T-helper 1 cell (primary cell): Measurements from ENCODE around the gene LBP.
"Not testable (repeated sequence)": the region's sequence is repeated elsewhere in the genome, so short reads cannot be mapped to it uniquely, and the experiment has no call there.

ENCODE experiments used
- DNase-seq, 5 donors: peaks; one replicate each; pipeline ENCODE4 v3.0.0-alpha.2; 2012 to 2020

Gene LBP

DNA sequence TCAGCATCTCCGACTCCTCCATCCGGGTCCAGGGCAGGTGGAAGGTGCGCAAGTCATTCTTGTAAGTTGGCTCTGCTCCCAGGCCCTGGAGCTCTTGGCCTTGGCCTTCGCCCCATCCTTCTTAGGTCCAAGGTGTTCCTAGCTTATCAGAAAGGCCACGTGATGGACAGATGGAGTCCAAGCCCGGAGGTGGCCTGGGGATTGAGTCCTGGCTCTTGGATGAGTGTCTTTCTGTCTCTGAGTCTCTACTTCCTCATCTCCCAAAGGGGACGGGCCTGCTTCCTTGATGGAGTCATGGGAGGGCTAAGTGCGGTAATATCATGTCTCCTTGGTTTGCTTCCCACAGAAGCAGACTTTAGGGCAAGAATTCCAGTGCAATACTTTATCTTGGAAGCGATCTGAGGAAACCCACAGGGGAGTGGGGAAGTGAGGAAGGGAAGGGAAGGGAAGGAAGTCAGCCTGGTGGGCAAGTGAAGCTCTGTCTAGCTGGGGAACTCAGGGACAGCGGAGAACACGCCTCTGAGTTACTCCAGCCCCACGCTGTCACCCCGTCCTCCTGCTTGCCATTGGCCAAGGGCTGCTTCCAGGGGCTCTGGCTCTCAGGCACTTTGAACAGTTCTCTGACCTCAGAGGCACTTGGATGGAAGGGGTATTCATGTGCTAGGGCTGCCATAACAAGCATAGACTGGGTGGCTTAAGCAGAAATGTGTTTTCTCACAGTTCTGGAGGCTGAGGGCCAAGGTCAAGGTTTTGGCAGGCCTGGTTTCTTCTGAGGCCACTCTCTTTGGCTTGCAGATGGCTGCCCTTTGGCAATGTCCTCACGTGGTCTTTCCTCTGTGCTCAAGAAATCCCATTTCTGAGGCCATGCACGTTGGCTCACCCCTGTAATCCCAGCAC lies 4.8 kb downstream of the LBP start:
- no peak for DNase-seq

DNA sequence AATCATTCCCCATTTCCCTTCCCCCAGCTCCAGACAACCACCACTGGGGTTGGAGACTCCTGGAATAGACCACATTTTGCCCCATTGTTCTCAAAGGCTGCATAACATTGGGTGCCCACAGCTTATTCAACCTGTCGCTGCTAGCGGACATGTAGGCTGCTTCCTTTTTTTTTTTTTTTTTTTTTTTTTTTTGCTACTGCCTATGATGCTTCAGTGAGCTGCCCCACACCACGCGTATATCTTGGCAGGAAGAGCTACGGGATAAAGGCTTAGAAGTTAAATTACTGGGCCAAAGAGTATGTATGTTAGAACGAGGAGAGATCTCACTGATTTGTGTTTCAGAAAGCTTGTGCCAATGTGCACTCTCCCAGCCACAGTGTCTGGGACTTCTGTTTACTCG lies 7.0 kb downstream of the LBP start:
- DNase-seq = no peak

DNA sequence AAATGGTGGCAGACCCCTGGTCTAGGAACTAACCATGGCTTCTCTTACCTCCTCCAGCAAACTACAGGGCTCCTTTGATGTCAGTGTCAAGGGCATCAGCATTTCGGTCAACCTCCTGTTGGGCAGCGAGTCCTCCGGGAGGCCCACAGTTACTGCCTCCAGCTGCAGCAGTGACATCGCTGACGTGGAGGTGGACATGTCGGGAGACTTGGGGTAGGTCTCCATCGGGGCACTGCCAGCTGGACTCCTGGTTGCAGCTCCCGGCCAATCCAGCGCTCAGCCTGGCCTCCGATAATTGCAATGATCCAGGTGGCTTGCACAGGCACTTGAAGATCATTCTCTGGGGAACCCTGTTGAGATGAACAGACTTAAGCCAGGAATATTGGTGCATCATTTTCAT lies 7.9 kb downstream of the LBP start:
- no peak for DNase-seq

DNA sequence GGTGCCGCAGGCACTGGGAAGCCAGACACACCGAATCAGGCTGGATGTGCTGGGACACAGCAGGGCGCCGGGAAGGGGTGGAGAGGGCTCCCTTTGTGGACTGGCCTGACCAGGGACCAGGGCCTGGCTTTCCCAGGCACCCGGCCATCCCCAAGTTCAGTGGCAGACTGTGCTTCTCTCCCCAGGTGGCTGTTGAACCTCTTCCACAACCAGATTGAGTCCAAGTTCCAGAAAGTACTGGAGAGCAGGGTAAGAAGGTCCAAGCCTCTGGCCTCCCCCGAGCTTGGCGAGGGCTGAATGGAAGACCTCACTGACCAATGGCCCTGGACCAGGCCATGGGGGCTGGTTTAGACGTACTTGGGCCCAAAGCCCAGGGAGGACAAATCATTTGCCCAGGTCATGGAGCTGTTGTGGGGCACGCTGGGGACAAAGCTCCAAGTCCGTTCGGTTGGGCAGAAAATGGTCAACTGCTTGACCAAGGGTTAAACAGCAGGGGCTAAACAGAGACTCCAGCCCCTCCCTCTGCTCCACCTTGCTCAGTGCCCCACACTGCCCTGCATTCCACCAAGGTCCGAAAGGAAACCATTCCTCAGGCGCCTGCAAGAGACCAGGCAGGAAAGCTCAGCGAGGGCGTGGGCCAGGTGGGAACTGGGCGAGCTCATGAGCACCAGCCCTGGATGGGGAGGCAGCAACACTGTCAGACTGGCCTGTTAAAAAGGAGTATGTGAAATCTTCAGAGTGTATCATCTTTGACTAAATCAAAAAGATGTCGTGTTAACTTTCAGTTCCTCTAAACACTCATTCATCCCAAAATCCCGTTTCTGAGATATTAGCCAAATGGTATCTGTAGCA lies 9.1 kb downstream of the LBP start:
- DNase-seq = no peak

DNA sequence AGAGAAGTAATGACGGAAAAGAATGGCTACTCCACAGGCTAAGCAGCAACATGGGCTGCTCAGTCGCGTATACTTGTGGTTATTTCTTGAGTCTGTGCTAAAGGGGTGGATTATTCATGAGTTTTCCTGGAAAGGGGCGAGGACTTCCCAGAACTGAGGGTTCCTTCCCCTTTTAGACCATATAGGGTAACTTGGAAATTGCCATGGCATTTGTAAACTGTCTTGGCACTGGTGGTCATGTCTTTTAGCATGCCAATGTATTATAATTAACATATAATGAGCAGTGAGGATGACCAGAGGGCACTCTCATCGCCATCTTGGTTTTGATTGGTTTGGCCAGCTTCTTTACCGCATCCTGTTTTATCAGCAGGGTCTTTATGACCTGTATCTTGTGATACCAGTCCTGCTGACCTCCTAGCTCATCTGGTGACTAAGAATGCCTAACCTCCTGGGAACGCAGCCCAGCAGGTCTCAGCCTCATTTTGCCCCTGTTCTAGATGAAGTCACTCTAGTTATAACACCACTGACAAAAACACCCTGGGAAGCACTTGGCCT lies 11.4 kb downstream of the LBP start:
- DNase-seq = no peak

DNA sequence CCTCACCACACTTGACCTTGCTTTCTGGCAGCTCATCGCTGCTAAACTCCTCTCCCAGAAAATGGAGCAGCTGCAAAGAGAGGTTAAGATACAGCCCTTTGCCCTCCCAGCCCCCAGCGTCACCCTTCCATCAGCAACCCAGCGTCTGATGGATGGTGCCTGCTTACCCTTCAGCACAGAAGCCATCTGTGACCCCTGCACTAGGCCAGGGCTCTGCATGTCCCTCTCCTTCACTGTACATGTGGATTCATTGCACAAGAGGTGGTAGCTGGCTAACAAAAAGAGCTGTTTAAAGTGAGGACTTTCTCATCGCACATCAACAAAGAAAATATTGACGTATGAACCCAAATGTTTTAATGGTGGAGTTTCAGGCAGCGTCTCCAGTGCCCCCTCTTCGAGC lies 12.3 kb downstream of the LBP start:
- DNase-seq = no peak

DNA sequence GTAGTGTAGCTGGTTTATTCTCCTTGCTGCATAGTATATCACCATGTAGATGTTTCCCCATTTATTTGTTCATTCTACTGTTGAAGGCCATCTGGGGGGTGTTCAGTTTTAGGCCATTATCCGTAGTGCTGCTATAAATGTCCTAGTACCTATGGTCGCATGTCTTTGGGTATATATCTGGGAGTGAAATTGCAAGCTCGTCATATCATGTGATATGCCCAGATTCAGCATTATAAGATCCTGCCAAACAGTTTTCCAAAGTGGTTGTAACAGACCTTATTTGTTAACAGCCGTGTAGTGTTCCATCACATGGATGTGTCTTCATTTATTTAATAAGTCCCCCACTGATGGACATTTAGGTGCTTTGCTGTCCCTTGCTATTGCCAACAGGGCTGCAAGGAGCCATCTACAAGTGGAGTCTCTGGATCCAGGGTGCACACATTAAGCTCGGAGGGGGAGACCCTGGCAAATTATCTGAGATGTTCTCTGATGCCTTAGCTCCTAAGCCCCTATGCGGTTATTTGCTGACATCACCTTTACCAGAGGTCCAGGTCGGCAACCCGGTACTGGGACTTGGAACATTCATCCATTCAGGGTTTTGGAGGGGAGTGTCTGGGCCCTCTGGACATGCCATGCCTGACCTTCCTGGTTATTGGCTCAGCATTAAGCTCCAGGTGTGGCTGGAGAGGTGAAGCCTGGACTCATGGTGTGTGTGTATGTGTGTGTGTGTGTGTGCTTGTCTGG lies 16.9 kb downstream of the LBP start:
- DNase-seq = no peak

DNA sequence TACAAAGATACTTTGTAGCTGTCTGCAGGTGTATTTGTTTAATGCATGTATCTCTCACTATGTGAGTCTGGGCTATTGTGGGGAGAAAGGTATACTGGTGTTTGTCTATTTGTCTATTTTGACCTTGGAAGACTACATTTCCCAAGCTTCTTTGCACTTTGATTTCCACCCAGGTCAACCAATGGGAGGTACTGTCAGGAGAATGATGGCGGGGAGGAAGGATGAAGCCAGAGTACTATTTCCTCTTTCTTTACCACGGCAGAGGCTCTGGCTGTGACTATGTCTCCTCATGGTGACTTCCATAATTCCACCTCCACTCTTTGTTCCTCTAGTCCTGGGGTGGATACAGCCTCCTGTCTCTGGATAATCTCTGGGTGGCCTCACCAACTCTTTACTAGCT lies 23.1 kb downstream of the LBP start:
- no peak for DNase-seq

DNA sequence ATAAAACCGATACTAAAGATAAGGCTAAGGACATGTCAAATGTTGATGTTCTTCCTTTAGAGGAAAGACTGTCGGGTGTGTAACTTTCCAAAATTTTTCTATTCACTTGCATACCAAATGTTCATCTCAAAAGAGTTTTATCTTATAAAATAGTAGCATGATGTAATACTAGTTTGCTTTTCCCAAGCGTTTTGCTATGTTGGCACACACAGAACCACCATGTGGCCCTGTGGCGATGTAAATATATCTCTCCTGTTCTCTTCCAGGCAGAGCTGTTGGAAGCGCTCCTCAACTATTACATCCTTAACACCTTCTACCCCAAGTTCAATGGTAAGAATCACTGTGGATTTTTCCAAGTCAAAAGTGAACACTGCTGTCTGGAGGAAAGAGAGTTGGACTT lies 26.5 kb downstream of the LBP start:
- no peak for DNase-seq

DNA sequence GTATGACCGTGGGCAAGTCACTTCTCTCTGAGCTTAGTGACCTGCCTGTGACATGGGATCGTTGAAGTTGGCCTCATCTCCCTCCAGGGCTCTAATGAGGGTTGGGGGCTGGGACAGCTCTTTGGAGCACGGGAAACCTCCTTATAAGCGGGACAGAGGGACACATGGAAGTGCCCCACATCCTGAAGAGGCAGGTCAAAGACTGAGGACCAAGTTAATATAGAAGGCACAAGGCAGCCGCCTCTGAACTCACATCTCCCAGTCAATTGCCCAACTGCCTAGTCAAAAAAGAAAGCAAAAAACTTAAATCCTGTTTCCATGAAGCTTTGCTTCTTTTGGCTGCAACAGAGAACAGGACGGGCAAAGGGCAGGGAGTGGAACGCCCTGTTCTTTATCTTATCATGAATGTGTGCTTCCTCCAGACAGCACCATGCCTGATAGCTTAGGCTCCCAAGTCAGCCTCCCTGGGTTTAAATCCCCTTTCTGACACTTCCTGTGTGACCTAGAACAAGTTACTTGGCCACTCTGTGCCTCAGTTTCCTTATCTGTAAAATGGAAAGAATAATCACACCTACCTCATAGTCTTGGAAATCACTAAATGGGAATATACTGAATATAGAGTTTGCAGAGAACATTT lies 27.1 kb downstream of the LBP start:
- DNase-seq = no peak

DNA sequence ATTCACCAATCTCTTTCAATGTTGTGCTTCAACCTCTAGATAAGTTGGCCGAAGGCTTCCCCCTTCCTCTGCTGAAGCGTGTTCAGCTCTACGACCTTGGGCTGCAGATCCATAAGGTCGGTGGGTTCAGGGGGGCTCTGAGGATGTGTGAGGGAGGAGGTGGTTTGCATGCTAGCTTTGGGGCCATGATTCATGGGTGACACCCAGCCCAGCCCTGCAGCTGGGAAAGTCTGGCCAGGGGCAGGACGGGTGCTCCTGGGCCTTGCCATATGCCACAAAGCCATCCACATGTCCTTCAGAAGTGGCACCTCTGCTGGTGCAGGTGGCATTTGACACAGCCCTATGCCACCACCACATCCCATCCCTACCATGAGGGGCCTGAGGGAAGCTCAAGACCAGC lies 27.6 kb downstream of the LBP start:
- no peak for DNase-seq

DNA sequence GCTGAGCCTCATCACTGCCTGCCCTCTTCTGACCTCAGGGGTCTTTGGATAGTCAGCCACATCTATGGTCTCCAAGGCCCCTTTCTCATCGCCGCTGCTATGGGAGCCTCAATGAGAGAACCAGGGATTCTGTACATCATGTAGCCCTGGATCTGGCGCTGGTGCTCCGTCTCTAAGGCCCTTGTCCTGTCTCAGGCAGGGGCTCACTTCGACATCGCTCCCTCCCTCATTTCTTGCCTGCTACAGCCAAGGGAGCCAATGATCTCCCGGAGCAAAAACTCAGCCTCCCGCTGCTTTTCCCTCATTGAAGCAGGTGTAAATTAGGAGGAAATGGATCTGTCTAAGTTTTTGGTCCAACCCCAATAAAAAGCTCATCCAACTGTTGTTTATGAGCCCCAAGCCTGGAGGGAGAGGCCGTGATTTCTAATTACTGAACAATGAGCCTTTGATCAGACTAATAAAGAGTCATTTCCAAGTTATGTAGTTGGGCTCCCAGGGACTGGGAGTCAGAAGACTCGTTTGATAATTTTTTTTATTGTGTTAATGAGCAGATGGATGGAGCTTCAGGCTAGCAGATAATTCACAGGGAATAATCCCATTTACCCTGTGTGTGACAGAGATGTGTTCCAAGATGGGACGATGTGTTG lies 30.9 kb downstream of the LBP start:
- DNase-seq = no peak

DNA sequence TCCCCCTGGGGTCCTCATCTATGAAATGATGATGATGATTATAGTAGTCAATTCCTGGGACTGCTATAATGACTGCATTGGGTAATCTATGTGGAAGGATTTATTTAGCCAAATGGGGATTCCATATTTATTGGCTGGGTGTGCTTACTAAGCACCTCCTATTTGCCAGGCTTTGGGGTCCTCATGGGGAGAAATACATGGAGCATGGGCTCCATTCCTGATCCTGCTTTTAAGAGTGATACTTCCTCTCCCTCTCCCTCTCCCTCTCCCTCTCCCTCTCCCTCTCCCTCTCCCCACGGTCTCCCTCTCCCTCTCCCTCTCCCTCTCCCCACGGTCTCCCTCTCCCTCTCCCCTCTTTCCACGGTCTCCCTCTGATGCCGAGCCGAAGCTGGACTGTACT lies 31.6 kb downstream of the LBP start:
- DNase-seq = not testable (repeated sequence)

DNA sequence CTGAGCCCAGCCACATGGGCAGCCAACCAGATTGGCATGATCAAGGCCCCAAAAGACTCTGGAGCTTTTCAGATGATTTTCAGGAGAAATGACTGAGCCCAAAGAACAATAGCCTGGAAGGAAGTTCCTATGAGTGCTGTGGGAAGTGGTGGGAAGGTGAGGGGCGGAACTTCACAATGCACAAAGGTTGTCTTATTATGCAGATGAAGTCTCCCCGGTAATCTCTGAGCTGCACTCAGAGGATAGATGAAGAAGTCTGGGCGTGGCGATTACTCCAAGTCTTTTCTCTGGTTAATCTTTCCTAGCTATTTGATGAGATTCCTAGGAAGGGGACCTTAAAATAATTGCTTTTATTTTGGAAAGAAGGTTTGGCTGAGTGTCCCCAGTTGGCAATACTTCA lies 36.9 kb downstream of the LBP start:
- DNase-seq = no peak

DNA sequence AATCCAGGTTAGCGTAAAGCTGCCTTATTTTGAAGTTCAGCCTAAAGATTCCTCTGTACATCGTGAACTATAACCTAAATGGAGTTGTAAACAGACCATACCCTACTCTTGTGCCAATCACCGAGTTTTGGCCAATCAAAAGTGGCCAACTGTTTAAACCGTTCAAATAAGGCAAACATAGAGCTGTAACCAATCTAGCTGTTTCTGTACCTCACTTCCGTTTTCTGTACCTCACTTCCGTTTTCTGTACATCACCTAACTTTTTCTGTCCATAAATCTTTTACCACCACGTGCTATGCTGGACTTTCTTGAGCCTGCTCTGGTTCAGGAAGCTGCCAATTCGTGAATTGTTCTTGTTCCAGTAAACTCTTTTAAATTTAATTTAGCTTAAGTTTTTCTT lies 39.7 kb downstream of the LBP start:
- DNase-seq = no peak

DNA sequence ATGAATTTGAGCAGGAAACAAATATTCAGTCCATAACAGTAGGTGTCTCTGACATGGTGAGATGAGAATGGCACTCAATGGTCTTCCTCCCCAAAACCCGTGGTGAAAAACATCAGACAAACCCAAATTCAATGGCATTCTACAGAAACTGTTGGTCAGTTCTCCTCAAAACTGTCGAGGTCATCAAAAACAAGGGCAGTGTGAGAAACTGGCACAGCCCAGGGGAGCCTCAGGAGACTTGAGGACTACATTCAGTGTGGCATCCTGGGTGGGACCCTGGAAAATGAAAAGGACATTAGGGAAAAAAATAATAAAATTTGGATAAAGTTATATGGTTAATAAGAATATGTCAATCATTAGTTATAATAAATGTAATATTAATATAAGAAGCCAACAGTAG lies 40.6 kb downstream of the LBP start:
- DNase-seq = no peak

DNA sequence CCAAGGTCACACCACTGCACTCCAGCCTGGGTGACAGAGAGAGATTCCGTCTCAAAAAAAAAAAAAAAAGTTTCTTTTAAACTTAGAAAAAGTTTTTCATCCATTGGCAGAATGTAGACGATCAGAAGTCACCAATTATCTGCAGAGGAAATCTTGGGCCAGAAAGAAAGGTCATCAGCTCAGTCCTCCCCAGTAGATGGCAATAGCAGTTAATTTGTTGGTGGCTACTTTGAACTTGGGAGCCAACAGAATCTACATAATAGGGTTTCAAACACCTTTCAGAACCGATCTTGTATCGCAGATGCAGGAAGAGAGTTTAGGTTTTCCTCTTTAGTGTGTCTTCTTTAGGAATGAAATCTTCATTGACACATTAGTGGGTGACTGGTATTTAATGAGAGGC lies 41.7 kb downstream of the LBP start:
- no peak for DNase-seq

DNA sequence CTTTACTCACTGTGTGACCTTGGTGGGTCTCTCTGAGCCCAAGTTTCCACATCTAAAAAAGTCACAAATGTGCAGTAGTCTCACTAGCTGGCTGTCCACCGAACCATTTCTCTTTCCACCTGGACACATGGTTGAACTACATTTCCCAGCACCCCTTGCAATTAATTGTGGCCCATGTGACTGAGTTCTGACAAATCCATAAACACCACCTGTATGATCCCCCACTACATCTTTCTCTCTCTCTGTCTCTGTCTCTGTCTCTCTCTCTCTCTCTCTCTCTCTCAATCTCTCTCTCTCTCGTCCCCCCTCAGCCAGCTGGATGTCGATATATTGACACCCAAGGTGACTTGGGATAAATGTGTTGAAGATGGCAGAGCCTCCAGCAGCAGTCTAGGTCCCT lies 46.1 kb downstream of the LBP start:
- no peak for DNase-seq

DNA sequence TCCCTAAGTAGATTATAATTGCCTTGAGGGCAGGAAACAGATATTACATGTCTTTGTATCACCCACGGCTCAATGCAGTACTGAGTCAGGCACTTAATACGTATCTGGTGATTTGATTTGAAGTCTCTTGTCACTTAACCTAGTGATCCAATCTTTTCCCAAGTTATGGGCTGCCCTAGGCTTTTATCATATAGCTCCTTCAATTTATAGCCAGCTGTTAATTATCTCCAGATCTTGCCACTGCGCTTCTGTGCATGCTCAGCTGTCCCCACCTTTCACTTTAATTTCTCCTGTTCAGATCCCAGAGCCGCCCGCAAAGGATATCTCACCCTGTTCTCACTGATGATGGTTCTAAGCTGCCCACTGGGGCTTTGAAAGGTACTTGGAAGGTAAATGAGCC lies 47.0 kb downstream of the LBP start:
- DNase-seq = no peak

DNA sequence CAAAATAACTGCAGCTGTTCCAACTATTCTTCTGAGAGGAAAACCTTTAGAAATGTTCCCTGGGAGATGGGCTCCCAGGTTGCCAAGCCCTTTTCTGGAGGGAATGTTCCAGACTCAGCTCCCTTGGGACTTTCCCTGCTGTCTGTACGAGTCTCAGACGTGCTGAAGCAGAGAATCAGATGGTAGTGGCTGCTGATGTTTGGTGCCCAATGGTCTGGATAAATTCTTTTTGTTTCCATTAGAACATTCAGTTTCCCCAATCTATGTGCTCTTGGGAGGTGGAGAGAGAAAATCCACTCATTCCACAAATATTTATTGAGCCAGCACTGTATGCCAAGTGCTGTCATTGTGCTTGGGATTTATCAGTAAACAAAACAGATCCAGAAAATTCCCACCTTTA lies 48.9 kb downstream of the LBP start:
- DNase-seq = no peak

DNA sequence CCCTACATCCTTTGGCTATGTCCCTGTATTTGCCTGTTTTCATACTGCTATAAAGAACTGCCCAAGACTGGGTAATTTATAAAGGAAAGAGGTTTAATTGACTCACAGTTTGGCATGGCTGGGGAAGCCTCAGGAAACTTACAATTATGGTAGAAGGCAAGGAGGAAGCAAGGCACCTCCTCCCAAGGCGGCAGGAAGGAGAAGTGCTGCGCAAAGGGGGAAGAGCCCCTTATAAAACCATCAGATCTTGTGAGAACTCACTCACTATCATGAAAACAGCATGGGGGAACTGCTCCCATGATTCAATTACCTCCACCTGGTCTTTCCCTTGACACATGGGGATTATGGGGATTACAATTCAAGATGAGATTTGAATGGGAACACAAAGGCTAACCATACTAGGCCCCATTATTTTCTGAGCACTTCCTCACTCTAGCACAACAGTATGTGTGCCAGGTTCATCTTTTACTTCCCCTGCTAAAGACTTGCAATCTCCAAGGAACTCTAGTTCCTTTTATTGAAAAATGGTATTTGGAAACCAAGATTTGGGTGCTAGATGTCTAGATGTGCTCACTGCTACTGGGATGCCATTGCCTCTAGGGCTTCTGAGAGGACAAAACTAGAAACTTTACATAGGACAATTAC lies 49.6 kb downstream of the LBP start:
- DNase-seq = not testable (repeated sequence)

DNA sequence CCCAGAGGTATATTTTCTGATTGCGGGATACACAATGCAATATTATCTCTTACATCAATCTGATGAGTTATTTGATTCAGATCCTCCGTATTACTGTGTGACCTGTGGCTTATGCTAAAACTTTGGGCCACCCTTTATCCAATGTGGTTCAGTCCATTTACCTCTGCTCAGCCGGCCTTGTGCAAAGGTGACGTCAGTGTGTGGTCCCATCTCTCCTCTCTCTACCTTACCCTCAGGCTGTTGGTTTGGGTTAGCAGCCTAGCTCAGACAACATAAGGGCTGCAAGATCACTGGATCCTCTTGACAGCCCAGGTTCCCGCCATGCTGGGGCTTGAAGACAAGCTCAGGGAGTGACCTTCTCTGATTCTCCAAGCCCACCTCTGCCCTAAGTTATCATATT lies 55.8 kb downstream of the LBP start:
- DNase-seq = no peak
